DOHH2 (cell line): ENCODE results near the gene GOLPH3.

ENCODE experiments used
- EZH2phosphoT487 ChIP-seq: fragments of 200-600 bp; sonication (generic); IDR thresholded peaks from 2 replicates; pipeline ENCODE4 v1.6.1; 2017; ENCODE audit warnings: borderline replicate concordance, mild to moderate bottlenecking, antibody characterized with exemption, low read length, moderate library complexity, mixed read lengths
- TF ChIP-seq, protein P1 (sequence below): fragments of 200-600 bp; sonication (generic); IDR thresholded peaks from one replicate; pipeline ENCODE4 v1.5.1; 2014; ENCODE audit warnings: antibody characterized with exemption, mild to moderate bottlenecking, low read depth, low read length; ENCODE audit not compliant: poor library complexity, severe bottlenecking

- TF ChIP-seq, protein P1, sequence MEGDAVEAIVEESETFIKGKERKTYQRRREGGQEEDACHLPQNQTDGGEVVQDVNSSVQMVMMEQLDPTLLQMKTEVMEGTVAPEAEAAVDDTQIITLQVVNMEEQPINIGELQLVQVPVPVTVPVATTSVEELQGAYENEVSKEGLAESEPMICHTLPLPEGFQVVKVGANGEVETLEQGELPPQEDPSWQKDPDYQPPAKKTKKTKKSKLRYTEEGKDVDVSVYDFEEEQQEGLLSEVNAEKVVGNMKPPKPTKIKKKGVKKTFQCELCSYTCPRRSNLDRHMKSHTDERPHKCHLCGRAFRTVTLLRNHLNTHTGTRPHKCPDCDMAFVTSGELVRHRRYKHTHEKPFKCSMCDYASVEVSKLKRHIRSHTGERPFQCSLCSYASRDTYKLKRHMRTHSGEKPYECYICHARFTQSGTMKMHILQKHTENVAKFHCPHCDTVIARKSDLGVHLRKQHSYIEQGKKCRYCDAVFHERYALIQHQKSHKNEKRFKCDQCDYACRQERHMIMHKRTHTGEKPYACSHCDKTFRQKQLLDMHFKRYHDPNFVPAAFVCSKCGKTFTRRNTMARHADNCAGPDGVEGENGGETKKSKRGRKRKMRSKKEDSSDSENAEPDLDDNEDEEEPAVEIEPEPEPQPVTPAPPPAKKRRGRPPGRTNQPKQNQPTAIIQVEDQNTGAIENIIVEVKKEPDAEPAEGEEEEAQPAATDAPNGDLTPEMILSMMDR = no peak
- TF ChIP-seq EZH2phosphoT487 = no peak
Observed at GRCh38 chr5:32217886-32218396, 43.8 kb upstream of the GOLPH3 start.
